ENCODE measurements around the gene NUBPL. TPM values are rescaled to one million over a fixed set of nuclear protein-coding genes. Genes with fewer than 3 reads are reported as not detected.

NUBPL gene
- total and polyA plus RNA-seq, 10 donors = 4.1 to 28.2 (median 13.9) TPM

GRCh38 chr14:31727797-31728196, 166.6 kb downstream of the NUBPL start:
- no peak overlapping the region for H3K27ac ChIP-seq
- intact Hi-C loops (cut with DNase I; ENCODE audit: low total_unique reads) = no loop called here
- TF ChIP-seq POLR2A (IDR thresholded peaks at IDR 0.05) (no peak), POLR2AphosphoS5 (IDR thresholded peaks at IDR 0.05) (no peak), CTCF (IDR thresholded peaks at IDR 0.05 in 8 of 11, conservative IDR thresholded peaks at IDR 0.05 in 3 of 11) (no peak)

GRCh38 chr14:31740688-31741087, 179.5 kb downstream of the NUBPL start:
- H3K9me3 ChIP-seq = peaks cover 0 to 32% (median 25%) of the 10 kb centered on the region in 8 donors
- no peaks in the 10 kb centered on the region for H3K27me3 ChIP-seq (replicated peaks in 1 of 7)
- intact Hi-C loops (cut with DNase I; ENCODE audit: low total_unique reads) = no loop called here
- peaks cover 0 to 4% (median 0%) of the 10 kb centered on the region in 6 donors for H3K36me3 ChIP-seq
- H3K4me3 ChIP-seq = no peak overlapping the region
- WGBS, 5 donors = 88 to 95% (median 93%) methylated on average over 1 of the region's 1 CpG
- H3K4me1 ChIP-seq = no peaks in the 10 kb centered on the region
- no peak for TF ChIP-seq POLR2A (IDR thresholded peaks at IDR 0.05)
- no peak for TF ChIP-seq POLR2AphosphoS5 (IDR thresholded peaks at IDR 0.05)
- no peak for TF ChIP-seq CTCF (IDR thresholded peaks at IDR 0.05 in 8 of 11, conservative IDR thresholded peaks at IDR 0.05 in 3 of 11)
- DNase-seq = no peak
- no peak overlapping the region for H3K27ac ChIP-seq

More at GRCh38 chr14:31727797-31728196, 166.6 kb downstream of the NUBPL start:
- H3K4me3 ChIP-seq = no peak overlapping the region
- H3K9me3 ChIP-seq = peaks cover 0 to 31% (median 25%) of the 10 kb centered on the region in 8 donors
- no peak for DNase-seq
- peaks cover 0 to 19% (median 9%) of the 10 kb centered on the region in 6 donors for H3K36me3 ChIP-seq
- H3K4me1 ChIP-seq = no peaks in the 10 kb centered on the region
- no peaks in the 10 kb centered on the region for H3K27me3 ChIP-seq (replicated peaks in 1 of 7)

GRCh38 chr14:31745741-31746140, 184.5 kb downstream of the NUBPL start:
- Histone ChIP-seq H3K27me3 (replicated peaks in 1 of 7) (no peaks in the 10 kb centered on the region), H3K4me3 (no peak overlapping the region), H3K4me1 (no peaks in the 10 kb centered on the region), H3K27ac (no peak overlapping the region), H3K9me3 (peaks cover 11 to 70% (median 63%) of the 10 kb centered on the region in 8 donors), H3K36me3 (peaks cover 0 to 14% (median 0%) of the 10 kb centered on the region in 6 donors)
- DNase-seq = no peak
- intact Hi-C loops (cut with DNase I; ENCODE audit: low total_unique reads) = no loop called here
- TF ChIP-seq CTCF (IDR thresholded peaks at IDR 0.05 in 8 of 11, conservative IDR thresholded peaks at IDR 0.05 in 3 of 11) (no peak), POLR2AphosphoS5 (IDR thresholded peaks at IDR 0.05) (no peak), POLR2A (IDR thresholded peaks at IDR 0.05) (no peak)
- 83 to 88% (median 85%) methylated on average over 6 of the region's 6 CpGs for WGBS, 5 donors

- no peak for TF ChIP-seq POLR2A (IDR thresholded peaks at IDR 0.05)
- TF ChIP-seq CTCF (IDR thresholded peaks at IDR 0.05 in 8 of 11, conservative IDR thresholded peaks at IDR 0.05 in 3 of 11) = no peak
- TF ChIP-seq POLR2AphosphoS5 (IDR thresholded peaks at IDR 0.05) = no peak
- DNase-seq = no peak
- H3K9me3 ChIP-seq = peaks cover 11 to 71% (median 61%) of the 10 kb centered on the region in 8 donors
- H3K27me3 ChIP-seq (replicated peaks in 1 of 7) = no peaks in the 10 kb centered on the region
- no peak overlapping the region for H3K4me3 ChIP-seq
- peaks cover 0 to 14% (median 0%) of the 10 kb centered on the region in 6 donors for H3K36me3 ChIP-seq
- WGBS, 5 donors = 91 to 98% (median 97%) methylated on average over 2 of the region's 2 CpGs
- intact Hi-C loops (cut with DNase I; ENCODE audit: low total_unique reads) = no loop called here
- H3K27ac ChIP-seq = no peak overlapping the region
- H3K4me1 ChIP-seq = no peaks in the 10 kb centered on the region
Observed at GRCh38 chr14:31746326-31746725, 185.1 kb downstream of the NUBPL start.
